Gastrocnemius medialis (tissue), 4 donors: ENCODE measurements around the gene MMP10.

Source experiments
- CTCF ChIP-seq, 5 experiments: fragments of 450-650 bp in 3 of 5; fragments of 200-600 bp in 2 of 5; sonication (generic) in 2 of 5; IDR thresholded peaks in 4 of 5; conservative IDR thresholded peaks in 1 of 5; 1 replicate in 4 of 5; 2 replicates in 1 of 5; pipeline ENCODE4 v1.5.1; 2016 to 2019; ENCODE audit warnings: antibody characterized with exemption in 5 of 5, mild to moderate bottlenecking in 3 of 5, moderate library complexity in 3 of 5
- POLR2A ChIP-seq, 2 donors: fragments of 450-650 bp; IDR thresholded peaks; one replicate each; pipeline ENCODE4 v1.6.1; 2017; ENCODE audit warnings: antibody characterized with exemption in 2 of 2, mild to moderate bottlenecking in 2 of 2, moderate library complexity in 2 of 2

DNA sequence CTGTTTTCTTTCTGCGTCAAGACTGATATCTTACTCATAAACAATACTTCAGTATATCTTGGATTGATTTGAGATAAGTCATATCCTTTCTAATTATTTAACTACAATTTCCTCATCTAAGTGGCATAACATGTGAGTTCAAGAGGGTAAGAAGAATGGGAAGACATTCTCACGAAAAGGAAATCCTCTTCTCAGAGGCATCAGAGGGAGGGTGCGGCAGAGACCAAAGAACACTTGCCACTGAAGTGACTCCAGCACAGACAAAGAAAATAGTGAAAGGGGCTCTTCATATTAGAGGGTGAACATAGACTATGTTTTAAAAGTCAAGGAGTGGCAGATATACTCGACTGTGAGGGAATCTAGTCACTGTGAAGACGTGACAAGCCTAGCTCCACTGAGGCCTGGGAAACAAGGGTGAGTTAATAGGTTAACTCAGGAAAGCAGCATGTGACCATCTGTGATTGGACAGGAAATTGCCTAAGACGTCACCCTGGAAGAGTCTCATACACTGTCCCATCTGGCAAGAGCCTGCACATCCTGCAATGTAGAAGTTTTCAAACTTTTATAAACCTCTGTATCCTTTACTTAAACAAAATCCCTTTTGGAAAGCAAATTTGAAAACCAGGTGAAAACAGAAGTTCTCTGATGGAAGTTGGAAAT lies 19.4 kb upstream of the MMP10 start:
- TF ChIP-seq CTCF (IDR thresholded peaks at IDR 0.05 in 4 of 5, conservative IDR thresholded peaks at IDR 0.05 in 1 of 5) = no peak
- no peak for TF ChIP-seq POLR2A (IDR thresholded peaks at IDR 0.05)
